Activated CD4-positive, alpha-beta T cell treated with anti-CD3 and anti-CD28 coated beads, Interleukin-2, amount 10 ng/mL, durations not matched to agents 24 days and 14 days (primary cell): ENCODE data around the gene PDLIM1. TPM values are rescaled to one million over a fixed set of nuclear protein-coding genes. Genes with fewer than 3 reads are reported as not detected.

ENCODE experiments used
- DNase-seq: peaks from one replicate; pipeline ENCODE4 v3.0.0; 2022
- H3K27ac Mint-ChIP-seq: one replicate; pipeline ENCODE4 v1.8.0; 2022; ENCODE audit warnings: mild to moderate bottlenecking, mixed read lengths
- H3K27me3 Mint-ChIP-seq: one replicate; pipeline ENCODE4 v1.8.0; 2022; ENCODE audit warnings: mixed read lengths
- H3K36me3 Mint-ChIP-seq: one replicate; pipeline ENCODE4 v1.8.0; 2022; ENCODE audit warnings: low read depth, mild to moderate bottlenecking, mixed read lengths
- H3K4me1 Mint-ChIP-seq: one replicate; pipeline ENCODE4 v1.8.0; 2021; ENCODE audit warnings: mixed read lengths
- H3K4me3 Mint-ChIP-seq: one replicate; pipeline ENCODE4 v1.8.0; 2022; ENCODE audit warnings: mild to moderate bottlenecking, moderate library complexity, mixed read lengths
- H3K9me3 Mint-ChIP-seq: one replicate; pipeline ENCODE4 v1.8.0; 2021; ENCODE audit warnings: mixed read lengths
- intact Hi-C: fragments of 100-400 bp; cut with micrococcal nuclease; formaldehyde crosslinking; loops from one replicate; pipeline ENCODE4 v1.15.1; 2023
- total RNA-seq: library from RNA; stranded (reverse); gene quantifications from 2 replicates; pipeline ENCODE4 v1.2.3, GENCODE V29; 2022

The PDLIM1 gene
- total RNA-seq, 1 donor from 2014 or later = 3.1 TPM

DNA sequence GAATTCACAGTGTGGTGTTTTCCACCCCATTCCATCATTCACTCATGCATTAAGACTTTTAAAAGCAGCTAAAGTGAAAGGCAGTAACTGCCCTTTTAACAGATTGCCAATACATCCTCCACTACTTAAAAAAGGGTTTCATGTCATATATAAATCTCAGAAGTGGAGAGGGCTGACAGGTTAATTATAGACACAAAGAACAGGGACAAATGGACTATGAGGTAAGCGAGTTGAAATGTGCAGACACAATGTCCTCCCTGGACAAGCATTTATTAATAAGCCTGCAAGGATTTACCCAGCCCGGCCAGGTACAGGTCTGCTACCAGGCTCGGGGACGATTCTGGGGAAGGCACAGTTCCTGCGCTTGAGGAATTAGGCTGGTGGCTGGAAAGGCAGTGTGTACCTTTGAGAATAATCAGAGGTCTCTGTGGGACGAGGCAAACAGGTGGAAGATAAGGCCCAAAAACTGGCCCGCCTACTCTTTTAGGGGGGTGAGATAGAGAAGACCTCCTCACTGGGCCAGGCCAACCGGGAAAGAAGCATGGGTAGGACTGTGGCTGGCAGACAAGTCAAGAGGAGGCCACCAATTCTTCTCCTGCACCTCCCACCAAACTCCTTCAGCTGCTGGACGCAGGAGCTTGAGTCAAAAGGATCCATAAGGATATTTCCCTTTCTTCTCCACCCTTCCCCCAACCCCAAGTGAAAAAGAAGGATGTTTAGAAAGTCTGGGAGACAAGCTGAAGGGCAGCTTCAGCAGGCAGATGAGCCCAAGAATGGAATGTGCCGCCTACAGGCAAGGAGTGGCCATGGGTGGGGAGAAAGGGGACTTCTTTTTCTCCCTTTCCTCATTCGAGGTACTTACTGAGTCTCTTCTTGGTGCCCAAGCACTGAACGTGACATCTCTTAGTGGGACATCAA lies 1.5 kb downstream of the PDLIM1 start:
- intact Hi-C loops = no loop called here
- Mint-ChIP-seq H3K27ac (no peak overlapping the region), H3K4me1 (peaks cover 18% of the 10 kb centered on the region), H3K27me3 (peaks cover 42% of the 10 kb centered on the region), H3K4me3 (peak overlapping the region; percentile 81), H3K9me3 (no peaks in the 10 kb centered on the region), H3K36me3 (no peaks in the 10 kb centered on the region)
- no peak for DNase-seq

DNA sequence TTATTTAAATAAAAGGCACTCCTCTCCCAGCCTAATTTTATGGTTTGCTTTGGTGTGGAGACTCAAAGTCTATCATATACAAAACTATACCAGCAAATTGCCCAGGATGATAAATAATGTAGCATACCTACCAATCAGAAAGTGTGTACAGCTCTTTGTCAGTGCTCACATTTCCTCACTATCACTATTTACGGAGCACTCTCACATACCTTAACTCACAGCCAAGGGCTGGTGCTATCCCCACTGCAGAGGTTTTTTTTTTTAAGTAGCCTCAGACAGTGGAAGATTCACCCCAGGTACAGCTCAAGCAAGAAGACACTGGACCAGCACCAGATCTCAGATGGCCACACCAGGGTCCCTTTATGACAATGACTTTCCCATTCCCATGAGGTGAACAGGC lies 2.5 kb downstream of the PDLIM1 start:
- H3K27ac Mint-ChIP-seq = no peak overlapping the region
- no peak overlapping the region for H3K4me3 Mint-ChIP-seq
- H3K27me3 Mint-ChIP-seq = peaks cover 40% of the 10 kb centered on the region
- H3K36me3 Mint-ChIP-seq = no peaks in the 10 kb centered on the region
- H3K4me1 Mint-ChIP-seq = peaks cover 14% of the 10 kb centered on the region
- DNase-seq = no peak
- intact Hi-C loops = no loop called here
- no peaks in the 10 kb centered on the region for H3K9me3 Mint-ChIP-seq

GRCh38 chr10:95287281-95287680 lies 3.5 kb downstream of the PDLIM1 start:
- H3K27me3 Mint-ChIP-seq = peaks cover 38% of the 10 kb centered on the region
- no peaks in the 10 kb centered on the region for H3K36me3 Mint-ChIP-seq
- no peak overlapping the region for H3K27ac Mint-ChIP-seq
- H3K9me3 Mint-ChIP-seq = no peaks in the 10 kb centered on the region
- DNase-seq = no peak
- intact Hi-C loops = no loop called here
- peaks cover 12% of the 10 kb centered on the region for H3K4me1 Mint-ChIP-seq
- H3K4me3 Mint-ChIP-seq = no peak overlapping the region

GRCh38 chr10:95286707-95287106 lies 4.1 kb downstream of the PDLIM1 start:
- Mint-ChIP-seq H3K9me3 (no peaks in the 10 kb centered on the region), H3K27ac (no peak overlapping the region), H3K4me1 (peaks cover 12% of the 10 kb centered on the region), H3K27me3 (peaks cover 35% of the 10 kb centered on the region), H3K36me3 (no peaks in the 10 kb centered on the region), H3K4me3 (no peak overlapping the region)
- intact Hi-C loops = no loop called here
- DNase-seq = no peak

GRCh38 chr10:95285556-95285955 lies 5.2 kb downstream of the PDLIM1 start:
- intact Hi-C loops = no loop called here
- Mint-ChIP-seq H3K36me3 (no peaks in the 10 kb centered on the region), H3K9me3 (no peaks in the 10 kb centered on the region), H3K4me3 (no peak overlapping the region), H3K27me3 (peaks cover 30% of the 10 kb centered on the region), H3K27ac (no peak overlapping the region), H3K4me1 (peaks cover 8% of the 10 kb centered on the region)
- no peak for DNase-seq

GRCh38 chr10:95284807-95285206 lies 6.0 kb downstream of the PDLIM1 start:
- H3K9me3 Mint-ChIP-seq = no peaks in the 10 kb centered on the region
- no peak overlapping the region for H3K4me3 Mint-ChIP-seq
- no peaks in the 10 kb centered on the region for H3K36me3 Mint-ChIP-seq
- H3K4me1 Mint-ChIP-seq = peaks cover 6% of the 10 kb centered on the region
- peaks cover 25% of the 10 kb centered on the region for H3K27me3 Mint-ChIP-seq
- H3K27ac Mint-ChIP-seq = no peak overlapping the region
- DNase-seq = no peak
- intact Hi-C loops = no loop called here

GRCh38 chr10:95282107-95282506 lies 8.7 kb downstream of the PDLIM1 start:
- H3K27me3 Mint-ChIP-seq = peaks cover 7% of the 10 kb centered on the region
- intact Hi-C loops = no loop called here
- peaks cover 6% of the 10 kb centered on the region for H3K4me1 Mint-ChIP-seq
- H3K4me3 Mint-ChIP-seq = no peak overlapping the region
- no peak for DNase-seq
- H3K36me3 Mint-ChIP-seq = no peaks in the 10 kb centered on the region
- no peak overlapping the region for H3K27ac Mint-ChIP-seq
- H3K9me3 Mint-ChIP-seq = no peaks in the 10 kb centered on the region

DNA sequence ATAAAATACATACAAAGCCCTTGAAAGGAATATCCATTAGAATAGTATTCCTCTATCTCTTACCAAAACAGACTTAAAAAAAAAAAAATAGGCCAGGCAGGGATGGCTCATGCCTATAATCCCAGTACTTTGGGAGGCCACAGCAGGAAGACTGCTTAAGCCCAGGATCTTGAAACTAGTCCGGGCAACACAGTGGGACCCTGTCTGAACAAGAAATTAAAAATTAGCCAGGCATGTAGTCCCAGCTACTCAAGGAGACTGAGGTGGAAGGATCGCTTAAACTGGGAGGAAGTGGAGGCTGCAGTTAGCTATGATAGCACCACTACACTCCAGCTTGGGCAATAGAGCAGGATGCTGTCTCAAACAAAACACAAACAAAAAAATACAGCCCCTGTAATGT lies 9.6 kb downstream of the PDLIM1 start:
- Mint-ChIP-seq H3K36me3 (no peaks in the 10 kb centered on the region), H3K9me3 (no peaks in the 10 kb centered on the region), H3K27ac (no peak overlapping the region), H3K4me1 (peaks cover 6% of the 10 kb centered on the region), H3K4me3 (no peak overlapping the region), H3K27me3 (peaks cover 2% of the 10 kb centered on the region)
- DNase-seq = no peak
- intact Hi-C loops = no loop called here

DNA sequence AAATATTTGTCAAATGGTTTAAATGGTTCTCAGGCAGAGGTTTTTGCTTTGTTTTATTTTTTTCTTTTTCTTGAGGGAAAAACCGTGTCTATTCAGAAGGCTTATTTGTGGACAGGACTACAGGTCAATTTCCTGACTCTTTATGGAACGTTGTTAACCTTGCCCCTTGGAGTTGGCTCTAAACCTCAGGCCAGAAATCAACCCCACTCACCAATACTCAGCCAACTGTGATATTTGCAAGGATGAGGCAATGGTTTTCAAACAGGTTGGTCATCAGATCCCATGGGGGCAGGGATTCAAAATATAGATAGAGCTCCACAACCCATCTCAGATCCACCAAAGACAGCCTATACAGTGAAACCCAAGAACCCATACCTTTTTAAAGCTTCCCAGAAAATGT lies 10.2 kb downstream of the PDLIM1 start:
- H3K4me3 Mint-ChIP-seq = no peak overlapping the region

DNA sequence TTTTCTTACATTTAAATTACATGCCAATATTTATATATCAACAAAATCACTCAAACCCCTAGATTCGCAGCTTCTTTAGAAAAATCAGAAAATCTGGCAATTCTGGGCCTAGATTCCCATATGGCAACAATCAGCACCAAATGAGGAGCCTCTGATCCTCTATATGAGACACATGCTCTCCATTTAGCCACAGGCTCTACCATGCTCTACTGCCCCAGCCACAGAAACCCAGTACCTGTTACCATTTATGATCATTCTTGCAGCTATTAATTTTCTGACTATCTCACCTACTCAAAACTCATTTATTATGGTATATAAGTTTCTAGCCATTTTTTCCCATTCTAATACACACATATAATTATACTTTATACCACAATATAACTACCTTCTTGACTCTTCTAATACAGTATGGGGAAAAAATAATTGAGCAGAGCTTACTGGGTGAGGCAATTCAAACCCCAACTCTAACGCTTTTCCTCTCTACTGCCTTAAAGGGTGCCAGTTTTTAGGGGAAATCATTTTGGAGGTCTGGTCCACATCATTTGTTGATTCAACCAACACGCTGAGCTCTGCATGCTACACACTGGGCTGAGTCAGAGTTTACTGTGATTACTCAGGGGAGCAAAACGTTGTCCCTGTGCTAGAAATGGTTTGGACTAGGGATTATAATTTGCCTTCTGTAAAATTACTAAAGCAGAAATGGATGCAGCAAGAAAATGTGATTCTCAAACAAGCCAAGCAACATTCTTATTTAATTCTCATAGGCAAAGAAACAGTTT lies 11.6 kb downstream of the PDLIM1 start:
- Mint-ChIP-seq H3K27ac (no peak overlapping the region), H3K36me3 (no peaks in the 10 kb centered on the region), H3K9me3 (no peaks in the 10 kb centered on the region), H3K27me3 (no peaks in the 10 kb centered on the region), H3K4me1 (peaks cover 6% of the 10 kb centered on the region), H3K4me3 (no peak overlapping the region)
- no peak for DNase-seq
- intact Hi-C loops = no loop called here

More for the DNA sequence above, 10.2 kb downstream of the PDLIM1 start:
- Mint-ChIP-seq H3K27me3 (peaks cover 1% of the 10 kb centered on the region), H3K27ac (no peak overlapping the region), H3K36me3 (no peaks in the 10 kb centered on the region), H3K9me3 (no peaks in the 10 kb centered on the region), H3K4me1 (peaks cover 6% of the 10 kb centered on the region)
- intact Hi-C loops = no loop called here
- DNase-seq = no peak

DNA sequence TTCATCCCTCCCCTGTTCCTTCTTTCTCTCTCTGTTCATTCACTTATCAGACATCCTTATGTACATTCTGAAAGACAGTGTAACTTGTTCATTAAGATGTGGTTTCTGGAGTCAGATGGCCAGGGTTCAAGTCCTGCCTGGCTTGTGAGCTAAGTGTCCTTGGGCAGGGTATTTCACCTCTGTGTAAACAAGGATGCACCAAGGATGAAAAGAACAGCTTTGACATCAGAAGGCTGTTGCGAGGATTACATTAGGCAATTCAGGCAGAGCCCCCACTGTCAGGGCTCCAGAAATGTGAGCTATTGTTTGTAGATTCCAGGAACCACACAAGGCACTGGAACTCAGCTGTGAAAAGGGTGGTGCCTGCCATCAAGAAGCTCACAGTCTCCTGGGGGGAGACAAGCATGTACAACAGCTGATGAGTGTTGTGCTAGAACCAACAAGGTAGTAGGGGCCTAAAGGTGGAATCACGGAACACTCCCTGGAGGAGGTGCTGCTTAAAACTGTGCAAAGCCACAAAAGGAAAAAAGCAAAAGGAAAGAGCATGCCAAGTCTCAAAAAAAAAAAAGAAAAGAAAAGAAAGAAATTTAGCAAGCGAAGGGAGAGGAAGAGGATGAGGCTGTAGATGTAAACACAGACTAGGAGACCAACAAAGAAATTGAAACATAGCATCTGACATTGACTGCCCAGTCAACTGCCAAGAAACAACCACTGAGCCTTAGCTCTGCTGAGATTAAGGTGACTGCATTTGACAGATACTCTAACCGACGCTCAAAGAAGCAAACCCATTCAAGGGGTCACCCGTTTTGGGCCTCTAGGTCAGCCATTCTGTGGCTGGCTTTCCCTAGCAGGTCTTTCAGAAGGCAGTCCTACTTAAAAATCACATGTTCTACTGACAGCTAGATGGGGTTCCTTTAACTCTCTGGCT lies 12.5 kb downstream of the PDLIM1 start:
- intact Hi-C loops = no loop called here
- Mint-ChIP-seq H3K4me3 (no peak overlapping the region), H3K9me3 (no peaks in the 10 kb centered on the region)

GRCh38 chr10:95277614-95278013 lies 13.2 kb downstream of the PDLIM1 start:
- Mint-ChIP-seq H3K4me3 (no peak overlapping the region), H3K27ac (no peak overlapping the region), H3K9me3 (no peaks in the 10 kb centered on the region), H3K4me1 (peaks cover 6% of the 10 kb centered on the region), H3K36me3 (no peaks in the 10 kb centered on the region), H3K27me3 (no peaks in the 10 kb centered on the region)
- intact Hi-C loops = no loop called here
- DNase-seq = no peak

More for the DNA sequence above, 12.5 kb downstream of the PDLIM1 start:
- Mint-ChIP-seq H3K36me3 (no peaks in the 10 kb centered on the region), H3K27me3 (no peaks in the 10 kb centered on the region), H3K4me1 (peaks cover 6% of the 10 kb centered on the region), H3K27ac (peak overlapping the region; percentile 25)
- no peak for DNase-seq

DNA sequence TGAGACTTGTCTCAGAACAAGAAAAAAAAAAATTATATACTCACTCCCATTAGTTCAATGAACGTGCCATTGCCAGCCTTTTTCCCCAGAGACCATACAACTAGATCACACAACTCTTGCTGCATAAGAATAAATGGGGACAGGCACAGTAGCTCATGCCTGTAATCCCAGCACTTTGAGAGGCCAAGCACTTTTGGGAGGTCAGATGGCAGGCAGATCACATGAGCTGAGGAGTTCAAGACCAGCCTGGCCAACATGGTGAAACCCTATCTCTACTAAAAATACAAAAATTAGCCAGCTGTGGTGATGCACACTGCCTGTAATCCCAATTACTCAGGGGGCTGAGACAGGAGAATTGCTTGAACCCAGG lies 13.6 kb downstream of the PDLIM1 start:
- Mint-ChIP-seq H3K27me3 (no peaks in the 10 kb centered on the region), H3K36me3 (no peaks in the 10 kb centered on the region), H3K4me1 (peaks cover 6% of the 10 kb centered on the region), H3K9me3 (no peaks in the 10 kb centered on the region), H3K27ac (no peak overlapping the region), H3K4me3 (no peak overlapping the region)
- DNase-seq = no peak
- intact Hi-C loops = no loop called here
